Keratinocyte (primary cell): ENCODE data around the gene TMEM30B.
A peak's percentile ranks its signal among the peaks of the same experiment; 100 is the strongest.

ENCODE experiments used
- CTCF ChIP-seq, 3 experiments: IDR thresholded peaks in 1 of 3; conservative IDR thresholded peaks in 1 of 3; optimal IDR thresholded peaks in 1 of 3; 2 replicates in 2 of 3; 3 replicates in 1 of 3; pipeline versions ENCODE3 to v1.5.1; 2011; ENCODE audit warnings: low read length in 3 of 3, mild to moderate bottlenecking in 3 of 3, moderate library complexity in 2 of 3, control low read depth in 1 of 3, inconsistent platforms in 1 of 3; ENCODE audit not compliant: insufficient read depth in 2 of 3; ENCODE audit errors: extremely low read depth in 1 of 3
- EZH2 ChIP-seq: IDR thresholded peaks from one replicate; pipeline ENCODE4 v1.6.1; 2012; ENCODE audit warnings: inconsistent platforms, mild to moderate bottlenecking, low read length, moderate library complexity

- TF ChIP-seq CTCF (optimal IDR thresholded peaks at IDR 0.05 in 1 of 3, IDR thresholded peaks at IDR 0.05 in 1 of 3, conservative IDR thresholded peaks at IDR 0.05 in 1 of 3; ENCODE audit: extremely low read depth in 1 of 3, insufficient read depth in 2 of 3, low read length in 3 of 3), result peak in 2 of 3 experiments; percentile 50 to 56
- no peak for TF ChIP-seq EZH2
These were observed 15.8 kb upstream of the TMEM30B start for GRCh38 chr14:61296719-61297502.
